GDM1 (cell line): Measurements from ENCODE around the gene DUS1L.

Experiments
- DNase-seq: peaks from one replicate; lab custom pipeline; 2025; lab: John Stamatoyannopoulos, UW

The DUS1L gene

DNA sequence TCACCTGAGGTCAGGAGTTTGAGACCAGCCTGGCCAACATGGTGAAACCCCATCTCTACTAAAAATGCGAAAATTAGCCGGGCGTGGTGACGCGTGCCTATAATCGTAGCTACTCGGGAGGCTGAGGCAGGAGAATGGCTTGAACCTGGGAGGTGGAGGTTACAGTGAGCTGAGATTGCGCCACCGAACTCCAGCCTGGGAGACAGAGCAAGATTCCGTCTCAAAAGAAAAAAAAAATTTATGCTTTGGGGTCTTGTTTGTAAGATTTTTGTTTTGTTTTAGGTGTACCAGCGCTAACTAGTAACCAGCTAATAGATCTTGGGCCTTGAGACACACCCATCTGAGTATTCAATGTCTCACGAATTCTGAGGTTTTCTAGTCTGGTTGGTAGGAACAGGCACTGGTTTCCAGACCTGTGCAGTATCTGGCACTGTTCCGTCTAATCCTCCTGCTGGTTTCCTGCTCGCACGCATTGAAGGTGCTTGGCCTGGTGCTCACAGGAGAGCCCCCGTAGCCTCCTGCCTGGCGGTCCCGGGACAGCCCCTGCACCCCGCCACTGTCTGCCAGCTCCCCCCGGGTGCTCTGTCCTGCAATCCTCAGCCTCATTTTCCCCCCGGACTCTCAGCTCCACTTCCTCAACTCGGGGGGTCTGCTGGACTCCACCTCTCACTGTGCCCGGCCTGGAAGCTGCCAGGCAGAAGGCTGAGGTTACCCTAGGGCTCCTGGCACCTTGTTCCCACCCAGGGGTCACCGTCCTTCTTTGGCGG, 10.6 kb upstream of the DUS1L start:
- no peak for DNase-seq

- DNase-seq: no peak
Observed at GRCh38 chr17:82073446-82073845, 7.8 kb upstream of the DUS1L start.

- DNase-seq: no peak
Observed at GRCh38 chr17:82072827-82073226, 7.2 kb upstream of the DUS1L start.

DNA sequence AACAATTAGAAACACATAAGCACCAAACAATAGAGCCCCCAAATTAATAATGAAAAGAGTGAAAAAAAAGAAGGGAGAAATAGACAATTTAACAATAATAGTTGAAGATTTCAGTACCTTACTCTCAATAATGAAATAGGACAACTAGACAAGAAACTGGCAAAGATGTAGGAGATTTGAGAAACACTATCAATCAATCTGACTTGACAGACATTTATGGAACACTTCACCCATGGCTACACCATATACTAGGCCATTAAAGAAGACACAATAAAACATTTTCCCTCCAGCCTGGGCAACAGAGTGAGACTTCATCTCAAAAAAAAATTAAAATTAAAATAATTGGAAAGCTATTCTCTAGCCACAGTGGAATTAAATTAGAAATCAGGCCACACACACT, 5.0 kb upstream of the DUS1L start:
- no peak for DNase-seq

- DNase-seq: no peak
Observed at GRCh38 chr17:82065193-82065637, 389 bp downstream of the DUS1L start.

DNA sequence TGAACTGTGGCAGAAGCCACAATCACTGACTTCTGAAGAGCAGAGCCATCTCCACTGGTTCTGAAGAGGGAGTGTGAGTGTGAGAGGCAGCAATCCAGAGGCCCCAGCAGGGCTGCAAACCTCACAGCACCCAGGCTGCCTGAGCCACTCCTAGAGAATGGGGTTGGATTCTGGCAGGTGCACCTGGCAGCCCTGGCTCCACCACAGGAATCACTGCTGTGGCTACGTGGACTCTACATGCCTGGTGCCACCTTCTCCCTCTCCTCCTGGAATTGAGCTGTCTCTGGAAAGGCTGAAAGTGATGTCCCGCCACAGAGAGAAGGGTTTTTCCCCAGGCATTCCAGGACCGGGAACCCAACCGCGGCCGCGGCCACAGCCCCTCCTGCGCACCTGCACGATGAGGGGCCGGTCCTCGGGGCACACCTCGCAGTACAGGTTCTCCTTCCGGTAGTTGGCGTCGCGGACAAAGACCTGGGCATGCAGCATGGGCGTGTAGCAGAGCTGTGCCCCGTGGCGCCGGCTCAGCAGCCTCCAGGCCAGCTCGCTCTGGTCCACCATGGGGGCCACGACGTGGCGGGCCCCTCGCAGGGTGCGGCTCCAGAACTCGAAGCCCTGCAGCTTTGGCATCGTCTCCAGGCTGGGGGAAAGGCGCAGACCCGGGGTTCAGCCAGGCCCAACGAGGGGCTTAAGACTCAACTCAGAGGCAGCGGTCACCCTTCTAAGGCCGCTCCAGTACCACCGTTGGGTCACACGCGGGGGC, 991 bp downstream of the DUS1L start:
- DNase-seq: no peak

DNA sequence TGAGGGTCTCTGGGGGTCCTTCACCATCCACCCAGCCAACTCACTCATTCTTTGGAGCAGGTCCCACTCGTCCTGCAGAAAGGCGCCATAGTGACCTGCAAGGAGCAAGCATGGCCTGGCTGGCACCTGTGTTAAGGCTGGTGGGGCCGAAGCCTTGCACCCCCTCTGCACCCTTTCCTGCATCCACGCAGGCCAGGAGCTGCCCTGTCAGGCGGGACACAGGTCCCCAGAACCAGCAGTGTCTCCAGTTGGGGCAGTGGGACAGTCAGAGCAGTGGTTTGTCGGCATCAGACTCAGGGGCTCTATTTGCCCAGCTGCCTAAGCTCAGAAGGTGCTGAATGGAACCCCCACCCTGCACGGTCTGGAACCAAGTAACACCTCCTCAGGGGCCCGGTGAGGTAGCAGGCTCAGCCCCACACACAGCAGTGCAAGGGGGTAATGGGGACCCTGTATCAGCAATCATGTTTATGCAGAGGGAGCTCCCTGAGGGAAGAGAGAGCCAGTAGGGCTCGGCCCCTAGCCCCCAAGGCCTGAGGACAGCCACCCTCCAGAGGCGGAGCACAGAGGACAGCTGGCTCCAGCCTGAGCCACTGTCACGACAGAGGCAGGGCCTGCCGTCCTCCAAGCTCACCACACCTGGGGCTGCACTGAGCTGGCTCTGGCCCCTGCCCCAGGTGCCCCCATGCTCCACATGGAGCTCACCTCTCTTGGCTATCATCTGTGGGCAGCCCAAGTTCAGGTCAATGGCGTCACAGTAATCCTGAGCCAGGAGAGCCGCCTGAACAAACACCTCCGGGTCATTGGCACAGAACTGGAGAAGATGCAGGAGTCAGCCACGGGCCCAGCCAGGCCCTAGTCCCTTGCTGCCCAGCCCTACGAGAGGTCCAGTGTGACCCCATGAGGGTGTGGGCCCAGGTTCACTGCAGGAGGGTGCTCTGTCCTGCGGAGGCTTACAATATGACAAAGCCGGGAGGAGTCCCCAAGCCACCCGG, 1.9 kb downstream of the DUS1L start:
- no peak for DNase-seq

- no peak for DNase-seq
Observed at GRCh38 chr17:82062984-82063368, 2.6 kb downstream of the DUS1L start.

DNA sequence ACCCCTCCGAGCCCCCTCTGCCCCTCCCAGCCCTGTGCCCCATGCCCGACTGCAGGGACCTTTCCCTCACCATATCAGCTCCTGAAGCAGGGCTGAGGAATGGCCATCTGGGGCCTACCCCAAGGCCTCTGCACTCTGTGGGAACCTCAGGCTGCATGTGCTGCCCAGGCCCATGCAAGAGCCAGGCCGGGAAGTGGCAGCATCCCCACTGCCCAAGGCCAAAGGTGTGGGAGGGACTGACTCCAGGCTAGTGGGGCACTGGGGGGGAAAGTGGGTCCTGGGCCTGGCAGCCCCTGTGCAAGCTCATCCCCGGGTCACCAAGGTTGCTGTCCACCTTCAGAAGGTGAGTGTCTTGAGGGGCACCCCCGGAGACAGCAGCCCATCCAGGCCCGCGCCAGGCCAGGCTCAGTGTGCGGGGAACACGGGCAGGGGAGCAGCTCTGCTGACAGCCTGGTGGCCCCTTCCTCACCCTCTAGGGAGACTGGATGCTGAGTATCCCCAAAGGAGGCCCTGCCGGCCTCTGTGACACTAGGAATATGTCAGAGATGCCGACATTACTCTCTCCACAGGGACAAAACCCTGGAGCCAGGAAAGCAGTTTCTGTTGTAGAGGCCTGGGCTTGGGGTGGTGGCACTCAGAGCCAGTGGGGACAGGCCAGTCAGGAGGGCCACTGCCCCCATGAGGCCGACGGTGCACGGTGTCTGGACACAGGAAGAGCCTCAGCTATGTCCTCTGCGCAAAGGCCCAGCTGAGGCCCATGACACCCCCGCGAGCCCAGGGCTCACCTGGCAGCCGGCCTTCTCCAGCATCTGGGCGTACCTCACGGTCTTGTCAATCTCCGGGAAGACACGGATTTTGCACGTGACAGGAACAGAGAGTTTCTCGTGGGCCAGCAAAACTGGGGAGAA, 3.3 kb downstream of the DUS1L start:
- DNase-seq: no peak

DNA sequence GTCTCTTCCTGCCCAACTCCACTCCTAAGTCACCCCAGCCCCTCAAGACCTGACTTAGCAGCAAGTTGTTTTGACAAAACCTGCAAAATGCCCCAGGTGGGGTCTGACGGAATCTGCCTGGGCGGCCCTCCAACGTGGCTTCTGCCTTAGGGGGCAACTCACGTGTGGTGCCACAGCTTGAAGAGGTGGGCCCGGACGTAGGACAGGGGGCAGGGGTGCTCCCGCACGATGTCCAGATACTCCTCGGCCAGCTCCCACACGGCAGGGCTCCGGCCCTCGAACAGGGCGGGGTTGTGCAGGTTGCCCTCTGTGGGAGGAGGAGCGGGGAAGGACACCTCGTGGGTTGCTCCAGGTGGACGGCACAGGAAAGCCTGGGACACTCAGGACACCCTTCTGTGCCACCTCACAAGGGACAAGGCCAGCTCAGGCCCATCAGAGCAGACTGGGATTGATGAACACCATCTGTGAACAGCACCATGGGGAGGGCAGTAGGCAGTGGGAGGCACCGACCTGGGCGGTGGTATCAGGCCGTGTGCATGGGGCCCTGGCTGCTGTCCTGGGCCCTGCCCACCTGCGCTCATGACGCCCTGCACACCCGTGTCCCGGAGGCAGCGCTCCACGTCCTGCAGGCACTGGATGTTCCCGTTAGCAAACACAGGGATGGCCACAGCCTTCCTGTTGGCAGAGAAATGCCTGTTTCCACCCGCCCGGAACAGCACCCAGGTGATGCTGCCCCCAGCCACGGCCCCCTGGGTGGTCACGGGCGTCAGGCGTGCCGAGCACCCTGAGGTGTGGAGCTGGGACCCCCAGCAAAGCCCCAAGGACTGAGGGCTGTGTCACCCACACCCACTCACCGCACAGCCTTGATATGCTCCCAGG, 4.3 kb downstream of the DUS1L start:
- DNase-seq: no peak

DNA sequence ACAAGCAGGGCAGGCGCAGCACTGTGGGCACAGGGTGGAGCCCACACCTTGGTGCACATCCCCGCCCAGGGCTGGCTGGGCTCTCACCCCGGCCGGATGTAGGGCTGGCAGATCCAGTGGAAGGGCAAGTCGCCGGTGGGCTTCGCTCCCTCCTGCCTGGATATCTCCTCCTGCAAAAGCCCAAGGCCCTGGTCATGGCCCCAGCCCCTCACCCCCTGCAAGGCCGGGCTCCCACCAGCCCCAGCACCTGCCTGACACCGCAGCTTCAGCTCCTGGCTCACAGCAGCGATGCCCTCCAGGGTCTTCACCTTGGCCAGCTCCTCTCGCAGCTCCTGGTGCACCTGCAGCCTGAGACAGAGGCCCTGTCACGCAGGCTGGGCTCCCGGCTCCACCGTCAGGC, 5.0 kb downstream of the DUS1L start:
- no peak for DNase-seq

DNA sequence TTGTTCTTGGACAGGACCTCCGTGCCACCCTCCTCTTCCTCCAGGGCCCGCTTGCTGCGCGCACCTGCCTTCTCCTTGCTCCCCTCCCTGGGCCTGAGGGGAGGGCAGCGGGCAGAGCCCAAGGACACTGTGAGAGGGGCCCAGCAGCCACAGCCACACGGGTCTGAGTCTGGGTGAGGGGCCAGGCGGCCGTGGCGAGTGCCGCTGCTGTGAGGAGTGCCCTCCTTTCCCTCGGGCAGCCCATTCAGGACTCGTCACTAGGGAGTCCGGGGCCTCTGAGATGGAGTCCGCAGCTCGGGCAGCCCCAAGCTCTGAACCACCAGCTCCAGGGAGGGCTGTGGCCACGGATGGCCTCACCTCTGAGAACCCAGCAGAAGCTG, 5.6 kb downstream of the DUS1L start:
- no peak for DNase-seq

DNA sequence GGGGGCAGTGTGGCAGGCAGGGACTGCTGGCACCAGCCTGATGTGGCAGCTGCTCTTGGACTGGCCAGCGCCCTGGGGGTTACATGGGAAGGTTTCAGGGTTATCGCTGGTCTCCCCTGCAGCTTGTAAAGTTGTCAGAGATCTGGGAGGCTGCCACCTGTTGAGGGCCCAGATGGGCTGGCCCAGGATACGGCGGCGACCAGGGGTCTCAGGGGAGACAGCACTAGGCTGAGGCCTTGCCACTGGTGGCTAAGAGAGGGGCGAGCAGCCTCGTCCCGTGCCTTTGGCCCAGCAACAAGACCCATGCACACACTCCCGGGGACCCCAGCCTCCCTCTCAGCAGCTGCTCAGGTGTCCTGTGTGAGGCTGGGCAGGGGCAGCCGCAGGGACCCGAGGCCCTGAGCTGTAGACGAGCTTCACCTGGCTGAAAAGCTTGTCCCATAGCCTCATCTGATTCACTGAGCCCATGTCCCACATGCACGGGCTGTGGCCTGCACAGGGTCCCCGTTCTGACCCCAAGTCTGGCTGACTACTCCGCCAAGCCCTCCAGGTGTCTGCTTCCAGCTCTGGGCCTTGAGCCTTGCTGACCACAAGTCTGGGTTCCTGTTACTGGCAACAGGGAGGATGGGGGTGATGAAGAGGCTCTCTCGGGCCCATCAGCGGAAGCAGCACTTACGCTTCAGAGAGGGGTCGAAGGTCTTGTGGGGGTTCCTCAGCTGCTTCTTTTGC, 6.2 kb downstream of the DUS1L start:
- DNase-seq: no peak

GRCh38 chr17:82058855-82059249, 6.8 kb downstream of the DUS1L start:
- no peak for DNase-seq

GRCh38 chr17:82058230-82058854, 7.3 kb downstream of the DUS1L start:
- no peak for DNase-seq

DNA sequence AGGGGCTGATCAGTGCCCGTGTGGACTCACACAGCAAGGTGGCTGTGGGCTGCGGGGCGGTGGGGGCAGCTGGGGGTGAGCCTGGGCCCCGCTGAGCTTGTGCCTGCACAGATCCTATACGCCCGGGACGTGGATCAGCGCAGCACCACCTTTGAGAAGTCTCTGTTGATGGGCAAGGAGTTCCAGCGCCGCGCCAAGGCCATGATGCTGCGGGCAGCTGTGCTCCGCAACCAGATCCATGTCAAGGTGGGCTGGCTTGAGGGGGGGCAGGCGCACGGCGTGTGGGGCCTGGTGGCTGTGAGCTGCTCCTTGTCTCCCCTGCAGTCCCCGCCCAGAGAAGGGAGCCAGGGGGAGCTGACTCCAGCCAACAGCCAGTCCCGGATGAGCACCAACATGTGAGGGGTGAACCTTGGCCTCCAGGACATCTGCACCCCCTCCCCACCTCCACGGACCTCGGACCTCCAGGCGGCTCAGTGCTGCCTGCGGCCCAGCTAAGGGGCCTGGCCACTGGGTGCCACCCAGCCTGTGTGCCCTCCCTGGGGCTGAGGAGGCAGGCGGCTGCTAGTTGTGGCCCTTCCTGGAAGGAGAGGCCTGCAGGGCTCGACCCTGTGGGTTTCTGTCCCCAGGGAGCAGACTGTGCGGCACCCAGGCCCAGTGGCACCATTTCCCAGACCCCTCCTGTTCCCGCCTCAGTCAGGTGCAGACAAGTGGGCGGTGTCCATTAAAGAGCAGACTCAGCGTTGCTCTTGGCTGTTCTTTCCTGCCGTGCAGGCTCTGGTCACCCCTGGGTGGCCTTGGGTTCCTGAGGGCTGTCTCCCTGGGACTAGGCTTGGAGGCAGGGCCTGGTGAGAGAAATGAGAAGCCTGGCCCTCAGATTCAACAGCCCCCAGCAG, 8.6 kb downstream of the DUS1L start:
- DNase-seq: no peak

DNA sequence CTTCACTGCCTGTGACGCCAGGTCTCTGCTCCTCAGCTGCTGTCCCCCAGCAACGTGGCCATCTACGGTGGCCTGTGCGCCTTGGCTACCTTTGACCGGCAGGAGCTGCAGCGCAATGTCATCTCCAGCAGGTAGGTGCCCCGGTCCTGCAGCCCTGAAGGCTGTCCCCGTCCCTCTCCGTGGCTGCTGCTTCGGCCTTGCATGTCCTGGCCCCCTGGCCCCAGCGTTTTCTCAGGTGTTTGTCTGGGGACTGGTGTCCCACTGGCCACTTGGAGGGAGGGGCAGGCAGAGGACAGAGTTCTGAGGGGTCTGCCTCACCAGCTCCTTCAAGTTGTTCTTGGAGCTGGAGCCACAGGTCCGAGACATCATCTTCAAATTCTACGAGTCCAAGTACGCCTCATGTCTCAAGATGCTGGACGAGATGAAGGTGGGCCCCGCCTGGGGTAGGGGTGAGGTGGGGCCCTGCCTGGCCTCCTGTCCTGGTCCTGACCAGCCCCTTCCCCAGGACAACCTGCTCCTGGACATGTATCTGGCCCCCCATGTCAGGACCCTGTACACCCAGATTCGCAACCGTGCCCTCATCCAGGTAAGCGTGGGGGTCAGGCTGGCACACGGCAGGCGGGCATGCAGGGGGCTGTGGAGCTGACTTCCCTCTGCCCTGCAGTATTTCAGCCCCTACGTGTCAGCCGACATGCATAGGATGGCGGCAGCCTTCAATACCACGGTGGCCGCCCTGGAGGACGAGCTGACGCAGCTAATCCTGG, 9.5 kb downstream of the DUS1L start:
- DNase-seq: no peak
